ENCODE measurements around the gene CCDC24. TPM values are rescaled to one million over a fixed set of nuclear protein-coding genes. Genes with fewer than 3 reads are reported as not detected.
A peak's percentile ranks its signal among the peaks of the same experiment; 100 is the strongest.

CCDC24 gene
- total RNA-seq, 1 donor from 2014 or later = 3.7 TPM

DNA sequence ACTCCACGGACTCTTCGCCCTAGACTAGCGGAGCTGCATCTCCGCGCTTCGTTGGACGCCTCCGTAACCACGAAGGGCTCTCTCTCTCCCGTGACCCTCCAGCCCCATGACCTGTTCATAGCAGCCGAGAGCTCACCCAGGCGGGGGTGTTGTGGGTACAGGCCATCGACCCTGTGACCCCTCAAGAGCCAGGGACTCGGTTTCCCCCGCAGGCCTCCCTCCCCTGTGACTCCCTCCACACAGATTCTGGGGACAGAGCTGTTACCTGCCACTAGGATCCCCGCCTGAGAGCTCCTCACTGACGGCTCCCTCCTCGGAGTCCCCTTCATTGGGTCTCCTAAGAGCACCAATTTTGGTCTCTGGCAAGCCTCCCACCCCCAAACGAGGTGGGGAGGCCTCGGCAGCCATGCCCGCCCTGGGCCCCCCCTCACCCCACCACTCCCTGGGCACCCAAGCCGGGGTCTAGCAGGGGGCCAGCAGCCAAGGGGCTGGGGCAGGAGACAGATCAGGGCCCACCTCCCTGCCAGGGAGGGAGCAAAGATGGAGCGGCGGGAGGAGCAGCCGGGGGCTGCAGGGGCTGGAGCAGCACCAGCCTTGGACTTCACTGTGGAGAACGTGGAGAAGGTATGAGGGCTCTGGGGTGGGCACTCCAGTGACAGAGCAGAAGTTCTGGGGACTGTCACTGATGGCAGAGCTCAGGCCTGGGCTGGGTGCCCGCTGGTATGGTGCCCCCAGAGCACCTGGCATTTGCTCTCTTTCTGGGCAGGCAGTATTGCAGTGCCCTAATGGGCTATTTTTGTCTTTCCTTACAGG is 44.1 kb upstream of the CCDC24 start:
- no peak for DNase-seq (ENCODE audit: low read depth)
- H3K36me3 ChIP-seq (ENCODE audit: control insufficient read depth, insufficient read depth, low read length) = peaks cover 5% of the 10 kb centered on the region
- FAIRE-seq = no peak
- no peaks in the 10 kb centered on the region for H3K27me3 ChIP-seq (ENCODE audit: control insufficient read depth, insufficient read depth, low read length)
- peak overlapping the region; percentile 89 for H3K4me3 ChIP-seq (ENCODE audit: low read depth, low read length)
- TF ChIP-seq, protein P1, sequence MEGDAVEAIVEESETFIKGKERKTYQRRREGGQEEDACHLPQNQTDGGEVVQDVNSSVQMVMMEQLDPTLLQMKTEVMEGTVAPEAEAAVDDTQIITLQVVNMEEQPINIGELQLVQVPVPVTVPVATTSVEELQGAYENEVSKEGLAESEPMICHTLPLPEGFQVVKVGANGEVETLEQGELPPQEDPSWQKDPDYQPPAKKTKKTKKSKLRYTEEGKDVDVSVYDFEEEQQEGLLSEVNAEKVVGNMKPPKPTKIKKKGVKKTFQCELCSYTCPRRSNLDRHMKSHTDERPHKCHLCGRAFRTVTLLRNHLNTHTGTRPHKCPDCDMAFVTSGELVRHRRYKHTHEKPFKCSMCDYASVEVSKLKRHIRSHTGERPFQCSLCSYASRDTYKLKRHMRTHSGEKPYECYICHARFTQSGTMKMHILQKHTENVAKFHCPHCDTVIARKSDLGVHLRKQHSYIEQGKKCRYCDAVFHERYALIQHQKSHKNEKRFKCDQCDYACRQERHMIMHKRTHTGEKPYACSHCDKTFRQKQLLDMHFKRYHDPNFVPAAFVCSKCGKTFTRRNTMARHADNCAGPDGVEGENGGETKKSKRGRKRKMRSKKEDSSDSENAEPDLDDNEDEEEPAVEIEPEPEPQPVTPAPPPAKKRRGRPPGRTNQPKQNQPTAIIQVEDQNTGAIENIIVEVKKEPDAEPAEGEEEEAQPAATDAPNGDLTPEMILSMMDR (IDR thresholded peaks at IDR 0.05; ENCODE audit: insufficient read depth, low read length, severe bottlenecking) = no peak

DNA sequence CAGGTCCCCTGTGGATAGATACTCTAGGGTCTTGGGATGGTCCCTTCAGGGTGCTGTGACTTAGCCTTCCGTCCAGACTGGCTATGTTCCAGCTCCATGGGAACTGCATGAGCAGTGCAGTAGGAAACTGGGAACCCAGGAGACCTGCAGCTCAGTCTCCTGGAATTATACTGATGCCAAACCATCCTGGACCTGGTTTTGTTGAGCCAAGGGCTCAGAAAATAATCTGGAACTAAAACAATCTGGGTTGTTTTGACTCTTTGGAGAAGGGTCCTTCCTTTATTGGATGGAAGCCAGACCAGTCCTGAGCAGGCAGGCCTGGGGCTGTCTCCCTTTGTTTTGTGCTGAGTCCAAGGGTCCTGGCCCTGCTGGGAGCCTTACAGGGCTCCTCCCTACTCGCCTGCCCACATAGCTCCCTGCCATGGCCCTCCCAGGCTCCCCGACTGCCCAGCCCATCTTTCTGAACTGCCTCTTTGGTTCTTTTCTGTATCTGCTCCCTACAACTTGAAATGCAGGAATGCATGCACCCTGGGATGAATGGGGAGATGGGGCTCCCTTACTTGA is 43.4 kb upstream of the CCDC24 start:
- FAIRE-seq (no peak), DNase-seq (ENCODE audit: low read depth) (no peak)
- TF ChIP-seq, protein P1 (IDR thresholded peaks at IDR 0.05; ENCODE audit: insufficient read depth, low read length, severe bottlenecking) = no peak
- H3K36me3 ChIP-seq (ENCODE audit: control insufficient read depth, insufficient read depth, low read length) = peaks cover 5% of the 10 kb centered on the region
- no peaks in the 10 kb centered on the region for H3K27me3 ChIP-seq (ENCODE audit: control insufficient read depth, insufficient read depth, low read length)
- peak overlapping the region; percentile 89 for H3K4me3 ChIP-seq (ENCODE audit: low read depth, low read length)

DNA sequence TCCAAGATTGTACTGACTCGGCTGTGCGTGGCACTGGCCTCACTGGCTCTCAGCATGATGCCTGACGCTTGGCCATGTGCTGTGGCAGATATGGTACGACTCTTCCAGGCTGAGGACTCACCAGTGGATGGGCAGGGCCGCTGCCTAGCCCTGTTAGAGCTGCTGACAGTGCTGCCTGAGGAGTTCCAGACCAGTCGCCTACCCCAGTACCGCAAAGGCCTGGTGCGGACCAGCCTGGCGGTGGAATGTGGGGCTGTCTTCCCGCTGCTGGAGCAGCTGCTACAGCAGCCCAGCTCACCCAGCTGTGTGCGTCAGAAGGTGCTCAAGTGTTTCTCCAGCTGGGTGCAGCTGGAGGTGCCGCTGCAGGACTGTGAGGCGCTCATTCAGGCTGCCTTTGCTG is 41.7 kb upstream of the CCDC24 start:
- no peak for FAIRE-seq
- no peak for DNase-seq (ENCODE audit: low read depth)
- TF ChIP-seq, protein P1 (IDR thresholded peaks at IDR 0.05; ENCODE audit: insufficient read depth, low read length, severe bottlenecking) = no peak
- Histone ChIP-seq H3K4me3 (ENCODE audit: low read depth, low read length) (no peak overlapping the region), H3K36me3 (ENCODE audit: control insufficient read depth, insufficient read depth, low read length) (peaks cover 7% of the 10 kb centered on the region), H3K27me3 (ENCODE audit: control insufficient read depth, insufficient read depth, low read length) (no peaks in the 10 kb centered on the region)

DNA sequence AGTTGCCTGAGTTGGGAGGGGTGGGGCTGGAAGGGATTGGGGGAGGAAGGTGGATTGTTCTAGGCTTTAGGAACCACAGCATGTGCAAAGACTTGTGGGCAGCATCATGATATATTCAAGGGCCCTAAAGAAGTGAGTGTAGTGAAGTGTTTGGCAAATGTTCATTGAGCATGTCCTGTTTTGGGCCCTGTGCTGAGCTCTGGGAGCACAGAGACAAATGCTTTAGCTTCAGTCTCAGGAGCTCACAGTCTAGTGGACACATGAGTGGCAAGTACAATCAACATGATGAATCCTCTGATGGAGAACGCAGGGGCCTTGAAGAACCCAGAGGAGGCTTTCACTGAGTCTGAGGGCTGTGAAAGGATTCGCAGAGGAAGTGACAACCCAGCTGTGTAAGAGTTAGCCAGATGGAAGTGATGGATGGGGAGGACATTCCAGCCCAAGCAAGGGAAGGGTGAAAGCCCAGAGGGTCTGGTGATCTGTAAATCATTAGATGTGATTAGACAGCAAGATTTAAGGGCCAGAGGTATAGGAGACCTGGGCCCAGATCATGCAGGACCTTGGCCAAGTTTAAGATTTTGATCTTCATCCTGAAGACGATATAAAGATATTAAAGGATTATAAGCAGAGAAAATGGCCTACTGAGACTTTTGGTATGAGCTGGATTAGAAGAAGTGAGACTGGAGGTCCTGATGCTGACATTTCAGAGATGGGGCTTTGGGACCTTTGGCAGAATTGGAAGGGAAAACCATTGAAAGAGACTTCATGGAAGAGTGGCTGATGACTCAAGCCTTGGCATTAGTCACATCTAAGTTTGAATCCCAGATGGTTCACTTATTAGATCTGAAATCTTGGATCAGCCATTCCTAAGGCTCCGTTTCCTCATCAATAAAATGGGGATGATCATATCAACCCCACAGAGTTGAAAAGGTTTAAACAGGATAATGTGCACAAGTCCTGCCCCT is 40.1 kb upstream of the CCDC24 start:
- no peaks in the 10 kb centered on the region for H3K27me3 ChIP-seq (ENCODE audit: control insufficient read depth, insufficient read depth, low read length)
- peaks cover 7% of the 10 kb centered on the region for H3K36me3 ChIP-seq (ENCODE audit: control insufficient read depth, insufficient read depth, low read length)
- FAIRE-seq (peak; percentile 86), DNase-seq (ENCODE audit: low read depth) (peak; percentile 48)
- no peak overlapping the region for H3K4me3 ChIP-seq (ENCODE audit: low read depth, low read length)
- TF ChIP-seq, protein P1 (IDR thresholded peaks at IDR 0.05; ENCODE audit: insufficient read depth, low read length, severe bottlenecking) = no peak

DNA sequence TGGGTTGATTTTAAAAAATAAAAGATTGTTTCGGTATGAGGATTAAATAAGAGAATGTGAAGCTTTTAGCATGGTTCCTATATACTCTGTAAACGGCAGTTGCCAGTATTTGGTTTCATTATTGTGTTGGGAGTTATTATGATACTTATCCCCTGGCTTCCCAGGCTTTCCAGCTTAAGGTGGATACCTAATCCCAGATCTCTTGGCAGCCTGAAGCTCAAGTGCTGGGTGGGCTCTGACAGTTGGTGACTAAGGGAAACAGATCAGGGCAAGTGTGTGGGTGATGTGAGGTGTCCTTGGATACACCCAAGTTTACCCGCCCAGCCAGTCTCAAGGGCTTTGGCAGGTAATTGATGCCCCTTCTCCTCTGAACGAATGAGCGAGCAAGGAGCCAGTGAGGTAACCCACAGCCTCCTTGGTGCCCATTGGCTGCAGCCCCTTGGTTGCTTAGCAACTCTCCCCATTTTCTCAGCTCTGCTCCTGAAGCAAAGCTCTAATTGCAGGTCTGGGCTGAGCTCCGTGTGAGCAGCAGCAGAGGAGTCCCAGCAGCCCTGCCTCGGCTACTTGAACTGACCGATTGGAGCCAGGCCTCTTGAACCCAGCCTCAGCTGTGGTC is 38.6 kb upstream of the CCDC24 start:
- DNase-seq (ENCODE audit: low read depth) (peak; percentile 36), FAIRE-seq (no peak)
- Histone ChIP-seq H3K4me3 (ENCODE audit: low read depth, low read length) (no peak overlapping the region), H3K27me3 (ENCODE audit: control insufficient read depth, insufficient read depth, low read length) (no peaks in the 10 kb centered on the region), H3K36me3 (ENCODE audit: control insufficient read depth, insufficient read depth, low read length) (peaks cover 7% of the 10 kb centered on the region)
- TF ChIP-seq, protein P1 (IDR thresholded peaks at IDR 0.05; ENCODE audit: insufficient read depth, low read length, severe bottlenecking) = no peak
